Kidney (tissue), 14 donors: Measurements from ENCODE around the gene LDB3. TPM values are rescaled to one million over a fixed set of nuclear protein-coding genes. Genes with fewer than 3 reads are reported as not detected.

Experiments used
- DNase-seq, 5 donors: peaks; one replicate each; pipeline ENCODE4 v3.0.0-alpha.2; 2013 to 2020
- FAIRE-seq: peaks from 2 replicates; lab custom pipeline; 2012; peaks lifted over from hg19 to GRCh38; lab: Jason Lieb, UNC
- H3K27ac ChIP-seq, 2 donors: one replicate each; pipeline ENCODE4 v1.7.0; 2013; ENCODE audit warnings: low read depth in 2 of 2, low read length in 2 of 2, inconsistent platforms in 1 of 2
- H3K27me3 ChIP-seq: one replicate; pipeline ENCODE4 v1.7.1; 2013; ENCODE audit warnings: low read length, inconsistent platforms; ENCODE audit not compliant: control insufficient read depth, insufficient read depth
- H3K36me3 ChIP-seq, 3 donors: one replicate each; pipeline versions ENCODE4 v1.7.0 to v1.7.1; 2013; ENCODE audit warnings: low read length in 3 of 3, control low read depth in 1 of 3, inconsistent platforms in 1 of 3; ENCODE audit not compliant: insufficient read depth in 3 of 3, control insufficient read depth in 2 of 3
- H3K4me1 ChIP-seq, 3 donors: one replicate each; pipeline versions ENCODE4 v1.7.0 to v1.7.1; 2013; ENCODE audit warnings: low read length in 3 of 3, inconsistent platforms in 1 of 3, low read depth in 1 of 3; ENCODE audit not compliant: control insufficient read depth in 2 of 3, insufficient read depth in 2 of 3
- H3K4me3 ChIP-seq, 3 donors: one replicate each; pipeline versions ENCODE4 v1.7.0 to v1.8.1; 2013; ENCODE audit warnings: low read length in 3 of 3, control low read depth in 1 of 3, inconsistent platforms in 1 of 3
- H3K9ac ChIP-seq, 3 donors: one replicate each; pipeline versions ENCODE4 v1.7.0 to v1.7.1; 2013; ENCODE audit warnings: low read length in 3 of 3, control low read depth in 1 of 3, inconsistent platforms in 1 of 3
- H3K9me3 ChIP-seq, 3 donors: one replicate each; pipeline versions ENCODE4 v1.7.0 to v1.7.1; 2013; ENCODE audit warnings: low read length in 3 of 3, control low read depth in 1 of 3, inconsistent platforms in 1 of 3; ENCODE audit not compliant: control insufficient read depth in 2 of 3, insufficient read depth in 1 of 3
- intact Hi-C: fragments of 100-400 bp; cut with DNase I; formaldehyde crosslinking; loops from one replicate; pipeline ENCODE4 v1.11.1; 2022
- polyA plus RNA-seq: library from polyadenylated mRNA; stranded (reverse); fragments of 350-450 nt; fragmentation: Illumina TruSeq; extraction: RNeasy Lipid Tissue Mini Kit (QIAGEN cat#74804); gene quantifications from one replicate; pipeline ENCODE4 v1.2.3, GENCODE V29; 2014; ENCODE audit warnings: low read depth, low replicate concordance; ENCODE audit not compliant: insufficient read depth
- total RNA-seq: library from RNA; stranded (reverse); fragmentation: NEBNext Ultra II Directional; extraction: Animal tissue kit (Norgen Biotek cat#: 25700); gene quantifications from one replicate; pipeline ENCODE4 v1.2.1, GENCODE V29; 2021
- TF ChIP-seq, protein P1 (sequence below): IDR thresholded peaks from 3 replicates; pipeline ENCODE4 v1.5.1; 2012; ENCODE audit warnings: mild to moderate bottlenecking, moderate library complexity, borderline replicate concordance; ENCODE audit not compliant: insufficient read depth; ENCODE audit errors: extremely low read depth
- donor health status: control.
- donor health status: control.
- donor health status: control.
- donor health status: control.
- donor health status: control.
- donor health status: DM: yes; HTN: yes; CAD: no.
- donor health status: Normal renal cell carcinoma (clear cell type).

The LDB3 gene
- total and polyA plus RNA-seq, 2 donors from 2014 or later: 3.3 to 7.7 TPM

DNA sequence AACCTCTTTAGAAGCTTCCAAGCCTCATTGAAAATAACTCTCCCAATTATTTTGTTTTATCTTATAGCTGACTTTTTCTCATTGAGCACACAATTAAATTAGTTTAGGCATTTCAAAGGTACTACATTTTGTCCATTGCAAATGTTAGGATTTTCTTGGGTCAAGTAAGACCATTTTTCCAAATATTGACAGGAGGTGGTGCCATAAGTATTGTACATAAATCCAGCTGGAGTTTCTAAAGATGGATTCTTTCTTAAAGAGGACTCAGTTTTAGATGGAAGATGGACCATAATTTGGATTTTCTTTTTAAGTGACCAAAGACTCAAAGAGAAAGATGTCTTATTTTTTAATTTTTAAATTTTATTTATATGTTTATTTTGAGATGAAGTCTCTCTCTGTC lies 26.3 kb upstream of the LDB3 start:
- H3K9ac ChIP-seq: no peak overlapping the region
- H3K27me3 ChIP-seq: no peaks in the 10 kb centered on the region
- H3K36me3 ChIP-seq: no peaks in the 10 kb centered on the region
- H3K4me1 ChIP-seq: no peaks in the 10 kb centered on the region
- FAIRE-seq (no peak), DNase-seq (no peak)
- no peak overlapping the region for H3K4me3 ChIP-seq
- H3K9me3 ChIP-seq: no peaks in the 10 kb centered on the region
- TF ChIP-seq, protein P1, sequence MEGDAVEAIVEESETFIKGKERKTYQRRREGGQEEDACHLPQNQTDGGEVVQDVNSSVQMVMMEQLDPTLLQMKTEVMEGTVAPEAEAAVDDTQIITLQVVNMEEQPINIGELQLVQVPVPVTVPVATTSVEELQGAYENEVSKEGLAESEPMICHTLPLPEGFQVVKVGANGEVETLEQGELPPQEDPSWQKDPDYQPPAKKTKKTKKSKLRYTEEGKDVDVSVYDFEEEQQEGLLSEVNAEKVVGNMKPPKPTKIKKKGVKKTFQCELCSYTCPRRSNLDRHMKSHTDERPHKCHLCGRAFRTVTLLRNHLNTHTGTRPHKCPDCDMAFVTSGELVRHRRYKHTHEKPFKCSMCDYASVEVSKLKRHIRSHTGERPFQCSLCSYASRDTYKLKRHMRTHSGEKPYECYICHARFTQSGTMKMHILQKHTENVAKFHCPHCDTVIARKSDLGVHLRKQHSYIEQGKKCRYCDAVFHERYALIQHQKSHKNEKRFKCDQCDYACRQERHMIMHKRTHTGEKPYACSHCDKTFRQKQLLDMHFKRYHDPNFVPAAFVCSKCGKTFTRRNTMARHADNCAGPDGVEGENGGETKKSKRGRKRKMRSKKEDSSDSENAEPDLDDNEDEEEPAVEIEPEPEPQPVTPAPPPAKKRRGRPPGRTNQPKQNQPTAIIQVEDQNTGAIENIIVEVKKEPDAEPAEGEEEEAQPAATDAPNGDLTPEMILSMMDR: no peak
- intact Hi-C loops: no loop called here
- no peak overlapping the region for H3K27ac ChIP-seq

DNA sequence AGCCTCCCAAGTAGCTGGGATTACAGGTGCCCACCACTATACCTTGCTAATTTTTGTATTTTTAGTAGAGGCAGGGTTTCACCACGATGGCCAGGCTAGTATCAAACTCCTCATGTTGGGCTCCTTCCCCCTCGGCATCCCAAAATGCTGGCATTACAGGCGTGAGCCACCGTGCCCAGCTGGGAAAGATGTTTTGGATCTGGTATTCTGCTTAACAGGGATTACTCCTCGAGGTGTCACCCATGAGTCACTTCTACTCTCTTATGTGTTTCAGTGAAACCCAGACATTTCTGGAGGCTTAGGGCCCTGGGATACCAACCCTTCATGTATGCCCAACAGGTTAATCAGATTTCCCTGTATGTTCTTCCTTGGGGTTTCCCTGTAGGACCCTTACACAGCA lies 25.8 kb upstream of the LDB3 start:
- H3K36me3 ChIP-seq: no peaks in the 10 kb centered on the region
- H3K27me3 ChIP-seq: no peaks in the 10 kb centered on the region
- no peak overlapping the region for H3K9ac ChIP-seq
- no peak overlapping the region for H3K4me3 ChIP-seq
- no peaks in the 10 kb centered on the region for H3K9me3 ChIP-seq
- no peak overlapping the region for H3K27ac ChIP-seq
- intact Hi-C loops: no loop called here
- FAIRE-seq (no peak), DNase-seq (no peak)
- no peaks in the 10 kb centered on the region for H3K4me1 ChIP-seq
- TF ChIP-seq, protein P1: no peak

DNA sequence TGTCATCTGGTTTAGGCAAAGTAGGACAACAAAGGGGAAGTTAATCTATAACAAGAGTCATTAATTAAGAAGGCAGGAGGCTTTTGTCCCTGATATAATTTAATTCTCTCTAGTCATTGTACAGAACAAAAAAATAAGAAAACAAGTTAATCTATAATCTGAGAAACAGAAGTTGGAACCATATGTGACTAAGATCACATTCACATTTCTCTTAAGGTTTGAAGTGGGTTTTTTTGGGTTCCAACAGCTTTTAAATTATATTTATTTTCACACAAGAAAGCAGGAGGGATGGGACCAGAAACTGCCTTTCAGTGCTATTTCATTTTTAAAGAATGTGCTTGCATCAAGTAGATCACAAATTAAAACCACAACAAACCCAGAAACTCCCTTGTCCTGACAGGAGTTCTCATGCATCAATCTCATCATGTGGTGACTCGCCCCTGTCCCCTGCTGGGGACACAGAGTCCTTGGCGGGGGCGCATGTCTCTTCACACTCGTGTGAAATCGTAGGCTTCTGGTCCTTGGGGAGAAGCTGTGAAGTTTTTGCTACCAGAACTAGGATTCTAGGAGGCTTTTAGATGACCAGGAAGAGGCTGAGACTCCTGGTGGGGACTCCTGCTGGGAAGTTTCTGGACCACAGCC lies 24.0 kb upstream of the LDB3 start:
- no peaks in the 10 kb centered on the region for H3K36me3 ChIP-seq
- no peak for FAIRE-seq
- H3K9me3 ChIP-seq: no peaks in the 10 kb centered on the region
- intact Hi-C loops: no loop called here
- H3K9ac ChIP-seq: no peak overlapping the region
- no peaks in the 10 kb centered on the region for H3K27me3 ChIP-seq
- TF ChIP-seq, protein P1: no peak
- no peak overlapping the region for H3K27ac ChIP-seq
- no peak overlapping the region for H3K4me3 ChIP-seq
- no peaks in the 10 kb centered on the region for H3K4me1 ChIP-seq
- DNase-seq: no peak
